BJ (cell line): Measurements from ENCODE around the gene PRSS16. TPM values are rescaled to one million over a fixed set of nuclear protein-coding genes. Genes with fewer than 3 reads are reported as not detected.
A peak's percentile ranks its signal among the peaks of the same experiment; 100 is the strongest.

ENCODE experiments used
- CTCF ChIA-PET: fragments of 350-600 bp; formaldehyde crosslinking; extraction: SDS; loops from one replicate; lab custom pipeline; 2021; ENCODE audit warnings: antibody characterized with exemption, inconsistent platforms; lab: Yijun Ruan, JAX
- POLR2A ChIA-PET: fragments of 300-600 bp; sonication (Branson Sonifier 250); formaldehyde crosslinking; extraction: SDS; loops from one replicate; lab custom pipeline; 2021; ENCODE audit warnings: antibody characterized with exemption; lab: Charles Lee
- DNase-seq: peaks from one replicate; pipeline ENCODE4 v3.0.0-alpha.2; 2011; ENCODE audit warnings: low read depth
- H3K27me3 ChIP-seq: 2 replicates; pipeline ENCODE4 v1.6.0; 2011; ENCODE audit warnings: low read length; ENCODE audit not compliant: control insufficient read depth, insufficient read depth
- H3K36me3 ChIP-seq: 2 replicates; pipeline ENCODE4 v1.5.1; 2011; ENCODE audit warnings: low read length; ENCODE audit not compliant: control insufficient read depth, insufficient read depth
- H3K4me3 ChIP-seq: 2 replicates; pipeline ENCODE4 v1.5.1; 2011; ENCODE audit warnings: low read depth, mild to moderate bottlenecking, control low read depth, low read length
- polyA plus RNA-seq: library from polyadenylated mRNA; depleted of rRNA; stranded (reverse); fragments of >200 nt; gene quantifications from 2 replicates; pipeline ENCODE4 v1.2.3, GENCODE V29; 2011
- TF ChIP-seq, protein P1 (sequence below): IDR thresholded peaks from 2 replicates; pipeline ENCODE4 v1.5.1; 2011; ENCODE audit warnings: low read depth, mild to moderate bottlenecking, control low read depth, inconsistent platforms, low read length, moderate library complexity; ENCODE audit not compliant: insufficient read depth

PRSS16 gene
- polyA plus RNA-seq, 1 experiment, result 0.23 TPM

DNA sequence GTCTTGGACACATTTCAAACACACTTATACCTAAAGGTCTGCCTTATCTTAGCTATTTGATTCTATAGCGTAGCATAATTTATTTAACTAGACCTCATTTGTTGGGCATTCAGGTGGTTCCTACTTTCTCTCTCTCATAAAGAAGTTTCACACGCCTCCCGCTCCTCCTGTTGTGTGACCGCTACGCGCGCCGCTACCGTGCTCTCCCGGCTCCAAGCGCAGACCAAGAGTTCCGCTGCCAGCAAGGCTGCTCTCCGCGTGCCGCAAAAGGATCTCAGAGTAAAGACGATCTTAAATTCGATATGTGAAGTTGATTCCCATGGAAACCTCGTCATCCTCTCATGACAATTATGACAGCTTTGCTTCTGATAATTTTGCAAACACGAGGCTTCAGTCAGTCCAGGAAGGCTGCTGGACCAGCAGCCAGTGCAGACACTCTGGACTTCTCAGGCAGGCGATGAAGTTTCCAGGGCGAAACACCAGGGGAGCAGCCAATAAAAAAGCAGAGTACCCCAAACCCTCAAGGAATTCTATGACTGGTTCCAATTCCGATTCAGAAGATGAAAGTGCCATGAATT, 20.4 kb downstream of the PRSS16 start:
- TF ChIP-seq, protein P1, sequence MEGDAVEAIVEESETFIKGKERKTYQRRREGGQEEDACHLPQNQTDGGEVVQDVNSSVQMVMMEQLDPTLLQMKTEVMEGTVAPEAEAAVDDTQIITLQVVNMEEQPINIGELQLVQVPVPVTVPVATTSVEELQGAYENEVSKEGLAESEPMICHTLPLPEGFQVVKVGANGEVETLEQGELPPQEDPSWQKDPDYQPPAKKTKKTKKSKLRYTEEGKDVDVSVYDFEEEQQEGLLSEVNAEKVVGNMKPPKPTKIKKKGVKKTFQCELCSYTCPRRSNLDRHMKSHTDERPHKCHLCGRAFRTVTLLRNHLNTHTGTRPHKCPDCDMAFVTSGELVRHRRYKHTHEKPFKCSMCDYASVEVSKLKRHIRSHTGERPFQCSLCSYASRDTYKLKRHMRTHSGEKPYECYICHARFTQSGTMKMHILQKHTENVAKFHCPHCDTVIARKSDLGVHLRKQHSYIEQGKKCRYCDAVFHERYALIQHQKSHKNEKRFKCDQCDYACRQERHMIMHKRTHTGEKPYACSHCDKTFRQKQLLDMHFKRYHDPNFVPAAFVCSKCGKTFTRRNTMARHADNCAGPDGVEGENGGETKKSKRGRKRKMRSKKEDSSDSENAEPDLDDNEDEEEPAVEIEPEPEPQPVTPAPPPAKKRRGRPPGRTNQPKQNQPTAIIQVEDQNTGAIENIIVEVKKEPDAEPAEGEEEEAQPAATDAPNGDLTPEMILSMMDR, result no peak
- Histone ChIP-seq H3K4me3 (no peak overlapping the region), H3K27me3 (peaks cover 8% of the 10 kb centered on the region), H3K36me3 (no peaks in the 10 kb centered on the region)
- ChIA-PET CTCF (no interaction called here), POLR2A (no interaction called here)
- DNase-seq, result no peak

DNA sequence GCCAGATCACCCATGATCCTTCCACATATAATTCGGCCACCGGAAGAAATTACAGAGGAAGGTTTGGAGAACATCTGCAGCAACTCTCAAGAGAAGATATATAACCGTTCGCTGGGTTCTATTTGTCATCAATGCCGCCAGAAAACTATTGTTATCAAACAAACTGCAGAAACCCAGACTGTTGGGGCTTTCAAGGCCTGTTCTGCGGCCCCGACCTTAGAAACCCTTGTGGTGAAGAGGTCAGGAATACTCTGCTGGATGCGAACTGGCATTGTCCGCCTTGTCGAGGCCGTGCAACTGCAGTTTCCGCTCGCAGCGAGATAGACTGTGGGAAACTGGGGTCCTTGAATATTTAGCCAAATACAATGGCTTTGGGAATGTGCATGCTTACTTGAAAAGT, 21.3 kb downstream of the PRSS16 start:
- Histone ChIP-seq H3K36me3 (no peaks in the 10 kb centered on the region), H3K27me3 (peaks cover 9% of the 10 kb centered on the region), H3K4me3 (no peak overlapping the region)
- ChIA-PET POLR2A (no interaction called here), CTCF (no interaction called here)
- TF ChIP-seq, protein P1, result no peak
- DNase-seq, result no peak

DNA sequence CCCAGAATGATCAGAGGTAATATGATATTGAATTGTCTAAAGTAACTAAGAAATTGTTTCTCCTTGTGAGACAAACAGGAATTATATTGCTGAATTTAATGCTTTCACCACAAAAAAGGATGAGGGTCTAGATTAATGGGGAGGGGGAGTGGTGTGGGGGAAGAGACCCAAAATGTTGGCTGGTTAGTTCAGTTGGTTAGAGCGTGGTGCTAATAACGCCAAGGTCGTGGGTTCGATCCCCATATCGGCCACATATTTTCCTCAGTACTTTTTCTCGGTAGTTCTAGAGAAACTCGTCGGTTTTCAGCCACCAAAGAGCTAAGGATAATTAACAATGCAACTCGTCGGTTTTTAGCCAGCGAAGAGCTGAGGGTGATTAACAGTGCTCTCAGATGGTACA, 26.3 kb downstream of the PRSS16 start:
- CTCF ChIA-PET, result interaction anchor here (1.4 to 1.6 kb wide), 2 partner anchors 22 to 414 kb away, joined by 3 read pairs; no protein-coding TSS in a partner anchor
- DNase-seq, result no peak
- Histone ChIP-seq H3K36me3 (no peaks in the 10 kb centered on the region), H3K27me3 (peaks cover 7% of the 10 kb centered on the region; the same call in 1 of the 2 replicates), H3K4me3 (no peak overlapping the region)
- POLR2A ChIA-PET, result no interaction called here
- TF ChIP-seq, protein P1, result no peak

DNA sequence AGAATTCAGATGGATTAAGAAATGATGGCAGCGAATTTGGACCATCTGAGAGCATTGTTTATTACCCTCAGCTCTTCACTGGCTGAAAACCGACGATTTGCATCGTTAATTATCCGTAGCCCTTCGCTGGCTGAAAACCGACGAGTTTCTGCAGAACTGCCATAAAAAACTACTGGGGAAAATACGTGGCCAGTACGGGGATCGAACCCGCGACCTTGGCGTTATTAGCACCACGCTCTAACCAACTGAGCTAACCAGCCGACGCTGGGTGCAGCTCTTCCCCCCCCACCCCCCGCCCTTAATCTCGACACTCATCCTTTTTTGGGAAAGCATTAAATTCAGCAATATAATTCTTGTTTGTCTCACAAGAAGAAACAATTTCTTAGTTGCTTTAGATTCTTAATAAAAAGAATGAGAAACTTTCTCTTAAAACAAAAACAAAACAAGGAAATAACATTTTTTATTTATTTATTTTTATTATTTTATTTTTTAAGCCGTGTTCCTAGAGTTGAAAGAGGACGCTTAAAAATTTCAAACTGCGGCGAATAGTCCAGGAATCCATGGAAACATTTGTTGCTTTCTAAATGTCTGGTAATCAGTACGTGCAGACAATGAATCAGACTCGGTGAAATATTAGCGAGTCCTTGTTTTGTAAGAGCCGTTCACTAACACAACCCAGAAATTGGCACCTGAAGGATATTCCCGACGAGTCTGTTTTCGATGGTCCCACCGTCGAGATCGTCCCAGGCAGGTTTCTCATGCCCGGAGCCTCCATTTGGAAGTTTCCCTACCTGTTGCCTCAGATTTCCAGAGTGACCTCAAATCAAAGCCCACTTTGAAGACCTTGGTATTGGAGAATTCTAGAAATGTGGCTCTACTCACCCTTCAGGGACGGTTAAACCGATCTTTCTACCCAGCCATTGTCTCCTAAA, 27.8 kb downstream of the PRSS16 start:
- ChIA-PET POLR2A (no interaction called here), CTCF (interaction anchor here (1.6 kb wide), 1 partner anchor 413 kb away, joined by 3 read pairs; no protein-coding TSS in a partner anchor)
- peaks cover 3% of the 10 kb centered on the region; the same call in 1 of the 2 replicates for H3K27me3 ChIP-seq
- no peak for DNase-seq
- no peak overlapping the region for H3K4me3 ChIP-seq
- no peaks in the 10 kb centered on the region for H3K36me3 ChIP-seq
- TF ChIP-seq, protein P1, result no peak

DNA sequence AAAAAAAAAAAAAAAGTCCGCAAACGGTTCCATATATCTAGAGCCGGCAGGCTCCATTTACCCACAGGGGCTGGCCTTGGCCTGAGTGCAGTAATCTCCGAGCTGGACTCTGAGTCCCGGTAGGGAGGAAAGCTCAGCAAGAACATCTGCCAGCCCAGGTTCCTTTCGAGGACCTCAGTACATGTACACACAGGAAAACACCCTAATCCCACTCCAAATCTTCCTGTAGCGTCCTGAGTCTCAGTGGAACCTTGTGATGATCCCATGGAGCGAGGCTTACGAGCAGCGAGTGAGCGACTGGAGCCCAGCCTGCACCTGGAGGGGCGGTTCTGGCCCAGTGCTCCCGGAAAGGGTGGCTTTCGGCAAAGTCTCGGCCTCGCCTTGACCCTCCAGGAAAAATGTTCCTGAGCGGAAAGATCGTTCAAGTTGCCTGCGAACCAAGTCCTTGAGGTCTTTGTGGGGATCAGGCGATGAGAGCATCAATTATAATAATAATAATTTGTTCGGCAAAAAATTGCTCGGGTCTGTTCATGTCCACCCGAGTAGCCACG, 32.1 kb downstream of the PRSS16 start:
- H3K27me3 ChIP-seq, result peaks cover 12% of the 10 kb centered on the region
- no peak for DNase-seq
- ChIA-PET CTCF (interaction anchor here (0.7 to 1.6 kb wide), 2 partner anchors 33 to 176 kb away, joined by 3 read pairs; no protein-coding TSS in a partner anchor), POLR2A (no interaction called here)
- peak overlapping the region; percentile 29 for H3K4me3 ChIP-seq
- TF ChIP-seq, protein P1, result no peak
- H3K36me3 ChIP-seq, result no peaks in the 10 kb centered on the region
